A549 (cell line): ENCODE results near the gene TPCN1.

Experiments
- BHLHE40 ChIP-seq: IDR thresholded peaks from 2 replicates; pipeline ENCODE4 v1.6.1; 2012; ENCODE audit warnings: low read depth, low read length, inconsistent platforms
- POLR2A ChIP-seq: IDR thresholded peaks from 2 replicates; pipeline ENCODE4 v1.6.1; 2012; ENCODE audit warnings: mild to moderate bottlenecking, low read length
- RFX5 ChIP-seq: fragments of 450-650 bp; IDR thresholded peaks from 2 replicates; pipeline ENCODE4 v1.7.1; 2014; ENCODE audit warnings: antibody characterized with exemption, mild to moderate bottlenecking, moderate library complexity
- TF ChIP-seq, protein P1 (sequence below): fragments of >200 bp; sonication (Bioruptor Twin); formaldehyde crosslinking; IDR thresholded peaks from 3 replicates; pipeline ENCODE4 v1.5.1; 2016

DNA sequence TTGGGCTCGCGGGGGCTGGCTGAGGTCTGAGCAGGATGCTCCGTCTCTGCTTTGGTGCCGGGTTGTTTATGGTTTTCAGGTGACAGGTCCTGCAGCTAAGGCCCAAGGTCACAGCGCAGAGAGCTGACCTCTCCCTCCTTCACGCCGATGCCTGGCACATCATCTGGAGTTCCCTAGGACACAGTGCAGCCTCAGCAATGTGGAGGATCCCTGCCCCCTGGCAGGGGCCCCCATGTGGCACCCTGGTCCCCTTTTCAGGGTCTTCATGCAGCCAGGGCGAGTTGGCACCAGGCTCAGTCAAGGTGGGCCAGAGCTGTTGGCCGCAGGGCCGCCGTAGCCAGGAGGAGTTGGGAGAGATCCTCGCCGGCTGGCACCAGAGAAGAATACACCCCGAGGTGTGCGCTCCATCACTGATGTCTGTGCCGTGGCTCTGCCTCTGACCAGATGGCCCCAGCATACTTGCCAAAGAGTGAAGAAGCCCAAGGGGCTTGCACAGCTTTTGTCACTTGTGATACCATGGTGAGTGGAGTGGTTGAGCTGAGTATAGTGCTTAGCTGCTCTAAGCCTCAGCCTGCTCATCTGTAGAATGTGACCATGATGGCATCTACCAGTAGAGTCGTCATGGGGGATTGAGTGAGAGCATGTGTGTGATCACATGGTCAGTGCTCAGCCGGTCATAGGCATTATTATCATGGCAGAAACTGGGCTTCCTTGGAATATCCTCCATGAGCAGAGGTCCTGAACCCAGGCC lies 11.0 kb downstream of the TPCN1 start:
- TF ChIP-seq, protein P1, sequence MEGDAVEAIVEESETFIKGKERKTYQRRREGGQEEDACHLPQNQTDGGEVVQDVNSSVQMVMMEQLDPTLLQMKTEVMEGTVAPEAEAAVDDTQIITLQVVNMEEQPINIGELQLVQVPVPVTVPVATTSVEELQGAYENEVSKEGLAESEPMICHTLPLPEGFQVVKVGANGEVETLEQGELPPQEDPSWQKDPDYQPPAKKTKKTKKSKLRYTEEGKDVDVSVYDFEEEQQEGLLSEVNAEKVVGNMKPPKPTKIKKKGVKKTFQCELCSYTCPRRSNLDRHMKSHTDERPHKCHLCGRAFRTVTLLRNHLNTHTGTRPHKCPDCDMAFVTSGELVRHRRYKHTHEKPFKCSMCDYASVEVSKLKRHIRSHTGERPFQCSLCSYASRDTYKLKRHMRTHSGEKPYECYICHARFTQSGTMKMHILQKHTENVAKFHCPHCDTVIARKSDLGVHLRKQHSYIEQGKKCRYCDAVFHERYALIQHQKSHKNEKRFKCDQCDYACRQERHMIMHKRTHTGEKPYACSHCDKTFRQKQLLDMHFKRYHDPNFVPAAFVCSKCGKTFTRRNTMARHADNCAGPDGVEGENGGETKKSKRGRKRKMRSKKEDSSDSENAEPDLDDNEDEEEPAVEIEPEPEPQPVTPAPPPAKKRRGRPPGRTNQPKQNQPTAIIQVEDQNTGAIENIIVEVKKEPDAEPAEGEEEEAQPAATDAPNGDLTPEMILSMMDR, result no peak
- TF ChIP-seq RFX5 (no peak), BHLHE40 (no peak), POLR2A (no peak)
